ENCODE measurements around the gene EXD3. TPM values are rescaled to one million over a fixed set of nuclear protein-coding genes. Genes with fewer than 3 reads are reported as not detected.

The EXD3 gene
- total RNA-seq, 1 donor from 2014 or later, result 16.7 TPM

DNA sequence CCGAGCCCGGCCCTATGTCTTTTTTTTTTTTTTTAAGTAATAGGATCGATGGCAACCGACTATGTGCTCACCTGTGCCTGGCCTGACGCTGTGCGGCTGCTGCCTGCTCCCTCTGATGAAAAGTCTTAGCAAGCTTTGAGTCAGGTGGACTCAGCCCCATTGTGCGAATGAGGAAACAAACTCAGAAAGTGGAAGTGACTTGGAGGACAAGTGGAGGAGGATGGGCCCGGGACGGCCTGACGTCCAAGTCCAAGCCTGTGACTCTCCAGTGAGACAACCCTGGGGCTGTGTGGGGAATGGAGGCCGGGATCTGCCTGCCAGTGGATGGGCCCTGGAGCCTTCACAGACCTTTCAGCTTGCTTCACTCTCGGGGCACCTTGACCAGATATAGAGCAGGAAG, 57.9 kb downstream of the EXD3 start:
- Histone ChIP-seq H3K4me3 (no peak overlapping the region), H3K27ac (no peak overlapping the region), H3K36me3 (peaks cover 5 to 20% of the 10 kb centered on the region in 2 donors), H3K9me3 (peaks cover 0 to 4% of the 10 kb centered on the region in 2 donors), H3K27me3 (no peaks in the 10 kb centered on the region), H3K4me1 (peaks cover 0 to 3% of the 10 kb centered on the region in 2 donors)
- intact Hi-C loops (cut with DNase I), result no loop called here
- DNase-seq (ENCODE audit: low spot score in 2 of 2), result peak in 1 of 2 donors; percentile 53
- TF ChIP-seq CTCF (IDR thresholded peaks at IDR 0.05), result no peak

GRCh38 chr9:137359850-137360249, 63.1 kb downstream of the EXD3 start:
- no peak for TF ChIP-seq CTCF (IDR thresholded peaks at IDR 0.05)
- intact Hi-C loops (cut with DNase I), result no loop called here

DNA sequence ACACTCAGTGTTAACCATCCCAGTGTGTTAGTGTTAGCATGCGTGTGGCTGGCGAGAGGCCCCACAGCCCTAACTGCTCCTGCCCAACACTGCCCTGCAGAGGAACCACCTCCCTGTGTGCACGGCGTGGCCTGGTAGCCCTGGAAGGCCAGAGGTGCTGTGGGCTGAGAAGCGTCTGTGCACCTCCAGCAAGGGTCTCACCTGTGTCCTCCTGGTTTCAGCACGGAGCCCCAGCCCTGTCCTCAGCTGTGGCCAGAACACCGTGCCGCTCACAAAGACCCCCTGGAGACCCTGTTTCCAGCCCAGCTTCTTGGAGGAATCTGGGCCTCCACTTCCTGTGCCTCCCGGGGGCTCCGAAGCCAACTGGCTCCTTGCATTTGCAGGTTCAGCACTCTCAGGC, 64.8 kb downstream of the EXD3 start:
- intact Hi-C loops (cut with DNase I), result no loop called here
- Histone ChIP-seq H3K4me3 (no peak overlapping the region), H3K27ac (no peak overlapping the region), H3K36me3 (peaks cover 0 to 3% of the 10 kb centered on the region in 2 donors), H3K9me3 (peaks cover 0 to 6% of the 10 kb centered on the region in 2 donors), H3K27me3 (no peaks in the 10 kb centered on the region), H3K4me1 (no peaks in the 10 kb centered on the region)
- no peak for TF ChIP-seq CTCF (IDR thresholded peaks at IDR 0.05)
- DNase-seq (ENCODE audit: low spot score in 2 of 2), result peak in 1 of 2 donors; percentile 40

More at GRCh38 chr9:137359850-137360249, 63.1 kb downstream of the EXD3 start:
- no peak overlapping the region for H3K4me3 ChIP-seq
- H3K27me3 ChIP-seq, result no peaks in the 10 kb centered on the region
- no peak for DNase-seq (ENCODE audit: low spot score in 2 of 2)
- no peaks in the 10 kb centered on the region for H3K4me1 ChIP-seq
- H3K9me3 ChIP-seq, result peaks cover 0 to 9% of the 10 kb centered on the region in 2 donors
- no peak overlapping the region for H3K27ac ChIP-seq
- peaks cover 0 to 3% of the 10 kb centered on the region in 2 donors for H3K36me3 ChIP-seq

DNA sequence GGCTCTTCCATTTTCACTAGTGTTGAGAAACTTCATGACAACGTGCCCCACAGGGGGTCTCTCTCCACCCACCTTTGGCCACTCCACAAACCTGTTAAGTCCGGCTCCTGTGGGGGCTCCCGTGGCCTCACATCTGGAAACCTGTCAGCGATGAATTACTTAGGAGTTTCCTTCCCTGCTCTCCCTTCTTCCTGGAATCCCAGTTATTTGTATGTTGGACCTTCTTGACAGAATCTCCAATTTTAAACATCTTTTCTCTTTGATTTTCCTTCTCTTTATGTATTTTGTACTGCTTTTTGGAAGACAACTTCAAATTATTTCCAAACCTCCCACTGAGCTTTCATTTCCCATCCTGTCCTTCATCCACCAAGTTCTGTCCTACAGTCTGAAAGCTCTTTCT, 65.8 kb downstream of the EXD3 start:
- Histone ChIP-seq H3K27ac (no peak overlapping the region), H3K9me3 (peaks cover 0 to 5% of the 10 kb centered on the region in 2 donors), H3K4me1 (no peaks in the 10 kb centered on the region), H3K36me3 (peaks cover 0 to 3% of the 10 kb centered on the region in 2 donors), H3K27me3 (no peaks in the 10 kb centered on the region), H3K4me3 (no peak overlapping the region)
- TF ChIP-seq CTCF (IDR thresholded peaks at IDR 0.05), result no peak
- DNase-seq (ENCODE audit: low spot score in 2 of 2), result no peak
- intact Hi-C loops (cut with DNase I), result no loop called here

GRCh38 chr9:137355761-137356365, 67.1 kb downstream of the EXD3 start:
- Histone ChIP-seq H3K27ac (no peak overlapping the region), H3K4me1 (no peaks in the 10 kb centered on the region), H3K27me3 (no peaks in the 10 kb centered on the region), H3K36me3 (peaks cover 0 to 3% of the 10 kb centered on the region in 2 donors), H3K9me3 (peaks cover 0 to 5% of the 10 kb centered on the region in 2 donors), H3K4me3 (no peak overlapping the region)
- DNase-seq (ENCODE audit: low spot score in 2 of 2), result peak in 1 of 2 donors; percentile 50
- no peak for TF ChIP-seq CTCF (IDR thresholded peaks at IDR 0.05)
- intact Hi-C loops (cut with DNase I), result no loop called here
